Tibial nerve (tissue), 4 donors: ENCODE measurements around the gene TPM3. TPM values are rescaled to one million over a fixed set of nuclear protein-coding genes. Genes with fewer than 3 reads are reported as not detected.
A peak's percentile ranks its signal among the peaks of the same experiment; 100 is the strongest.

Experiments
- DNase-seq, 2 donors: peaks; one replicate each; pipeline ENCODE4 v3.0.0-alpha.2; 2019; ENCODE audit warnings: low spot score in 2 of 2
- H3K27ac ChIP-seq, 4 donors: fragments of 200-600 bp; sonication (generic) in 3 of 4; one replicate each; pipeline ENCODE4 v1.5.1; 2017 to 2019; ENCODE audit warnings: mild to moderate bottlenecking in 1 of 4
- H3K27me3 ChIP-seq, 2 donors: fragments of 200-600 bp; sonication (generic) in 1 of 2; one replicate each; pipeline versions ENCODE4 v1.5.1 to v1.6.0; 2017 to 2019
- H3K36me3 ChIP-seq, 3 donors: fragments of 200-600 bp; sonication (generic); one replicate each; pipeline ENCODE4 v1.5.1; 2018 to 2019
- H3K4me1 ChIP-seq, 4 donors: fragments of 200-600 bp; sonication (generic) in 3 of 4; one replicate each; pipeline ENCODE4 v1.5.1; 2017 to 2019
- H3K4me3 ChIP-seq, 4 donors: fragments of 200-600 bp; sonication (generic) in 3 of 4; one replicate each; pipeline ENCODE4 v1.5.1; 2017 to 2019; ENCODE audit warnings: mild to moderate bottlenecking in 1 of 4, moderate library complexity in 1 of 4
- H3K9me3 ChIP-seq, 4 donors: fragments of 200-600 bp; sonication (generic) in 3 of 4; one replicate each; pipeline ENCODE4 v1.5.1; 2017 to 2019
- EP300 ChIP-seq, 2 donors: sonication (generic); formaldehyde crosslinking; IDR thresholded peaks; one replicate each; pipeline ENCODE4 v1.6.1; 2017; ENCODE audit warnings: antibody characterized with exemption in 2 of 2, mild to moderate bottlenecking in 1 of 2
- POLR2A ChIP-seq, 2 donors: fragments of 450-650 bp; IDR thresholded peaks; one replicate each; pipeline ENCODE4 v1.6.1; 2017; ENCODE audit warnings: antibody characterized with exemption in 2 of 2, mild to moderate bottlenecking in 2 of 2, moderate library complexity in 2 of 2
- WGBS, 2 donors: methylation state at CpG; one replicate each; pipeline ENCODE4 v1.1.5; 2018; 5-methylcytosine and 5-hydroxymethylcytosine counted together
- total RNA-seq, 4 donors: library from RNA; depleted of rRNA; stranded (reverse); fragments of >200 nt; gene quantifications; one replicate each; pipeline ENCODE4 v1.1.0, GENCODE V29; 2016
- TF ChIP-seq, protein P1 (sequence below), 5 experiments: fragments of 200-600 bp in 3 of 5; fragments of 450-650 bp in 2 of 5; sonication (generic) in 3 of 5; IDR thresholded peaks; one replicate each; pipeline ENCODE4 v1.5.1; 2016 to 2019; ENCODE audit warnings: antibody characterized with exemption in 5 of 5, mild to moderate bottlenecking in 3 of 5, moderate library complexity in 2 of 5

Gene TPM3
- total RNA-seq, 4 donors from 2014 or later = 170 to 251 (median 222) TPM

DNA sequence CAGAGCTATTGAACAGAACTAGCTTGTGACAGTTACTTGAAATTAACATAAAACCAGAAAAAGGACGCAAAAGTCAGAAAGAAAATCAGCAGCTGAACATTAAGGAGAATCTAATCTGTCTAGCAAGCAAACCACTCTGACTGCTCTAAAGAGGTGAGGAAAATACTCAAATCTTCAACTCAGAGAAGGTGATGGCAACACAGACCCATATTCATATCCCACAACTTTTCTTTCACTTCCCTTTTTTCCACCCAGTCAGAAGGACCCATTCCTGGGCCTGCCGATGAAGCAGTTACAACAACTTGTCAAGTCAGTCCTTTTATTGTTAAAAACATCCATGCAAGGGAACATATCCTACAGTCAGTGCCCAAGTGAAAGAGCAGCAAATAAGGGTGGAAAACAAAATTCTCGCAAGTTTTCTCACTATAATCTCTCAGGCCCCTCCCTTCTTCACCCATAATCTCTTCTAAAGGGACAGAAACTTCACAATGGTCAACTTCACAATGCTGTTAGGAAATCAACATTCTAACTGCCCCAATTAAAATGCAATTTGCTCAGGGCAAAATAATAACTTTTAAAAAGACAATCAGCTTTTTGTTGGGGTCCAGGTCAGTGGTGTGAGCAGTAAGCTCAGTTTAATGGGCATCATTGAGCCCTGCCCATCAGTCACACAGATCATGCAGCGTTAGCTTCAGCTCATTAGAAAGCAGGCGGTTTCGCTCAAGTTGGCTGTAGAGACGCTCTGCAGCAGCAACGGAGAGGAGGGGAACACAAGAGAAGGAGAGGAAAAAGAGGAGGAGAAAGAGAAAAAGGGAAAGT is 33.4 kb downstream of the TPM3 start:
- no peak for DNase-seq
- H3K27me3 ChIP-seq = no peaks in the 10 kb centered on the region
- peaks cover 0 to 48% (median 1%) of the 10 kb centered on the region in 3 donors for H3K36me3 ChIP-seq
- no peak overlapping the region for H3K4me3 ChIP-seq
- H3K27ac ChIP-seq = peak overlapping the region in 3 of 4 donors; percentile 61 to 71 (median 65)
- TF ChIP-seq, protein P1, sequence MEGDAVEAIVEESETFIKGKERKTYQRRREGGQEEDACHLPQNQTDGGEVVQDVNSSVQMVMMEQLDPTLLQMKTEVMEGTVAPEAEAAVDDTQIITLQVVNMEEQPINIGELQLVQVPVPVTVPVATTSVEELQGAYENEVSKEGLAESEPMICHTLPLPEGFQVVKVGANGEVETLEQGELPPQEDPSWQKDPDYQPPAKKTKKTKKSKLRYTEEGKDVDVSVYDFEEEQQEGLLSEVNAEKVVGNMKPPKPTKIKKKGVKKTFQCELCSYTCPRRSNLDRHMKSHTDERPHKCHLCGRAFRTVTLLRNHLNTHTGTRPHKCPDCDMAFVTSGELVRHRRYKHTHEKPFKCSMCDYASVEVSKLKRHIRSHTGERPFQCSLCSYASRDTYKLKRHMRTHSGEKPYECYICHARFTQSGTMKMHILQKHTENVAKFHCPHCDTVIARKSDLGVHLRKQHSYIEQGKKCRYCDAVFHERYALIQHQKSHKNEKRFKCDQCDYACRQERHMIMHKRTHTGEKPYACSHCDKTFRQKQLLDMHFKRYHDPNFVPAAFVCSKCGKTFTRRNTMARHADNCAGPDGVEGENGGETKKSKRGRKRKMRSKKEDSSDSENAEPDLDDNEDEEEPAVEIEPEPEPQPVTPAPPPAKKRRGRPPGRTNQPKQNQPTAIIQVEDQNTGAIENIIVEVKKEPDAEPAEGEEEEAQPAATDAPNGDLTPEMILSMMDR (IDR thresholded peaks at IDR 0.05) = no peak
- TF ChIP-seq POLR2A (IDR thresholded peaks at IDR 0.05) (no peak), EP300 (IDR thresholded peaks at IDR 0.05) (no peak)
- H3K9me3 ChIP-seq = peaks cover 0 to 2% (median 0%) of the 10 kb centered on the region in 4 donors
- peaks cover 0 to 53% (median 32%) of the 10 kb centered on the region in 4 donors for H3K4me1 ChIP-seq
- WGBS, 2 donors = 55 to 66% methylated on average over 8 of the region's 8 CpGs

DNA sequence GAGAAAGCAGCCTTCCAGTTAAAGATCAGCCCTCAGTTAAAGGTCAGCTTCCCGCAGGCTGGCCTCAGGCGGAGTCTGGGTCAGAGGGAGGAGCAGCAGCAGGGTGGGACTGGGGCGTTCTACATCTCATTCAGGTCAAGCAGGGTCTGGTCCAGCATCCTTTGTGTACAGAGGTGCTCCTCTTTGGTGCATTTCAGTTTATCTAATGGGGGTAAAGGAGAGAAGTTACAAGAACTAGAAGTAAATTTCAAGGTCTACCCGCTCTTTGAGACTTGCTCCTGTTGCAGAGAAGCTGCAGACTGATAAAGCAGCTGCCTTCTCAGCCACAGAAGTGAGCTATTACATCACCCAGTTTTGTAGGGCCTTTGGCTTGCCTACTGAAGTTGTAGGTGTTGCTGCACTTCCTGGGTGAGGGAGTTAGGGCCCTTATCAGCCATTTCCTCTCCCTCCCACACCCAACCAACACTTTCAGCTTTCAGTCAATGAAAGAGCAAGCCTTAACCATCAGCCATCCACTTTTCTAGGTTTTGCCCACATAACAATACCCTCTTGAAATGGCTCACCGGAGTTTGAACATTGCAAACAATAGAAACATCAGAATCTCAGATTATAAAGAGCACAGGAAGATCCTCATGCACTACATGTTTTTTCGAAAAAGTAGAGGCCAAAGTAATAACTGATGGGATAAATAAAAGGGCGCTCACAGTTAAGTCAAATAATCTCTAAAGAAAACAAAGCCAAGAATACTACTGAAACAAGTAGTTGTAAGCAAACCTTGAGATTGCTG is 34.2 kb downstream of the TPM3 start:
- Histone ChIP-seq H3K4me3 (no peak overlapping the region), H3K9me3 (peaks cover 0 to 2% (median 0%) of the 10 kb centered on the region in 4 donors), H3K36me3 (peaks cover 0 to 40% (median 0%) of the 10 kb centered on the region in 3 donors), H3K4me1 (peaks cover 0 to 53% (median 32%) of the 10 kb centered on the region in 4 donors), H3K27ac (peak overlapping the region in 3 of 4 donors; percentile 61 to 71 (median 65)), H3K27me3 (no peaks in the 10 kb centered on the region)
- TF ChIP-seq POLR2A (IDR thresholded peaks at IDR 0.05) (no peak), EP300 (IDR thresholded peaks at IDR 0.05) (no peak)
- TF ChIP-seq, protein P1 (IDR thresholded peaks at IDR 0.05) = no peak
- 47 to 49% methylated on average over 7 of the region's 7 CpGs for WGBS, 2 donors
- DNase-seq = no peak

DNA sequence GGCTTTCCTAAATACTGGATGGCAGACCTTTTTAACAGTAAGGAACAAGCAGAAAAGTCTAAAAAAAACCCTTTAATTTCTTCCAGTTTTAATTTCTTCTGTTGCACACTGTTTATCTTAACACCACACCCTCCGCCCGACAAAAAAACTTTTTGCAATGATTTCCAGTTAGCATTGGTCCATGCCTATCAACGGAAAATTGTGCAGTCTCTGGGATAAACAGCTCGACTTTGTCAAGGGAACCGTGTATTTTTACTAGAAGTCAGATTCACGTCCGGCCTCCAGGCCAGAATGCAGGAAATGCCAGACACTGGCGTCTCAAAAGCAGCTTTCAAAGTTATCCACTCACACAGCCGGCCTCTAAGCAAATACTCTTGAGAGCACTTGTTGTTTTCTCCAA is 36.6 kb downstream of the TPM3 start:
- Histone ChIP-seq H3K4me1 (peaks cover 0 to 65% (median 37%) of the 10 kb centered on the region in 4 donors), H3K27me3 (no peaks in the 10 kb centered on the region), H3K9me3 (peaks cover 0 to 2% (median 0%) of the 10 kb centered on the region in 4 donors), H3K27ac (peak overlapping the region; percentile 53 to 90 (median 71)), H3K36me3 (peaks cover 0 to 20% (median 0%) of the 10 kb centered on the region in 3 donors), H3K4me3 (no peak overlapping the region)
- WGBS, 2 donors = 6 to 9% methylated on average over 9 of the region's 9 CpGs
- peak in 1 of 2 donors; percentile 37 for DNase-seq
- TF ChIP-seq POLR2A (IDR thresholded peaks at IDR 0.05) = no peak
- TF ChIP-seq, protein P1 (IDR thresholded peaks at IDR 0.05) = no peak
- TF ChIP-seq EP300 (IDR thresholded peaks at IDR 0.05) = peak in 1 of 2 donors; percentile 58

DNA sequence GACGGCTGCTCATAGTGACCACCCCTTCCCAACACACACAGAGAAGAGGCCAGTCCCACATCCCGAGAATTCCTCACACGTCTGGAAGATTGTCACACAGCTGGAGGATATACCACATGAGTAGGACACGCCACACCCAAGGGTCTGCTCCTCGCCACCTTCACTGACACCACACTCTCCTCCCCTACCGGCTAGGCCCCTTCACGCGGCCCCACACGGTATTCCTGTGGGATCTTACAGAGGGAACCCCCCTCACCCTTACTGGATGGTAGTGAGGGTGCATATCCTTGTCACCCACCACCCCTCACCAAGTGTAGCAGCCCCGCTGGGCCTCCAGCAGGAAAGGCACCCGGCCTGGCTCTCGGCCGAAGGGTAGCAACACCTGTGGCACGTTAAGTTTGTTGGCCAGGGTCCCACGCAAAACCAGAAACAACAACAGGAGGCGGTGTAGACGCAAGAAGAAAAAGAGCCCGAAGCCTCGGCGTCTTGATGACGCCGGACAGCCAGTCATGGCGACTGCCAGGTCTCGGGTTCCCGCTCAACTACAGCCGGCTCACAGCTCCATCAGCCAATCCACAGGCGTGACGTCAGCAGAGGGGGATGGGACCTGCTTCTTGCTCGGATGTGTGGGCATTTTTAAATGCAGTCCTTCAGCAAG is 37.2 kb downstream of the TPM3 start, which contains the start of gene NUP210L:
Gene NUP210L, minus strand, starts transcription at position 540 of the 658 bp plus-strand sequence.
- no peak for TF ChIP-seq EP300 (IDR thresholded peaks at IDR 0.05)
- TF ChIP-seq, protein P1 (IDR thresholded peaks at IDR 0.05) = no peak
- TF ChIP-seq POLR2A (IDR thresholded peaks at IDR 0.05) = no peak
- 66 to 73% methylated on average over 29 of the region's 29 CpGs for WGBS, 2 donors
- peaks cover 0 to 2% (median 0%) of the 10 kb centered on the region in 4 donors for H3K9me3 ChIP-seq
- no peak within 1 kb of the TSS for H3K4me3 ChIP-seq
- peak within 1 kb of the TSS; percentile 53 to 90 (median 71) for H3K27ac ChIP-seq
- H3K4me1 ChIP-seq = peaks cover 0 to 65% (median 37%) of the 10 kb centered on the region in 4 donors
- no peaks in the 10 kb centered on the region for H3K27me3 ChIP-seq
- DNase-seq = peak; percentile 44 to 47
- H3K36me3 ChIP-seq = peaks cover 0 to 14% (median 0%) of the 10 kb centered on the region in 3 donors
